GM23338 (cell line): Measurements from ENCODE around the gene ZNF761. TPM values are rescaled to one million over a fixed set of nuclear protein-coding genes. Genes with fewer than 3 reads are reported as not detected.
"Not testable (repeated sequence)": the region's sequence is repeated elsewhere in the genome, so short reads cannot be mapped to it uniquely, and the experiment has no call there.

Experiments
- ATAC-seq: fragments of 200-7000 bp; cut with Tn5 transposase; 3 replicates; pipeline ENCODE4 v1.9.1; 2020
- DNase-seq: peaks from one replicate; pipeline ENCODE4 v3.0.0-alpha.2; 2015; ENCODE audit warnings: low spot score
- H2AFZ ChIP-seq: fragments of 200-600 bp; sonication (generic); 2 replicates; pipeline ENCODE4 v1.8.0; 2016; ENCODE audit warnings: antibody characterized with exemption, mild to moderate bottlenecking, moderate library complexity
- H3F3A ChIP-seq: fragments of 200-600 bp; sonication (generic); replicated peaks from 2 replicates; pipeline ENCODE4 v1.8.0; 2017; ENCODE audit warnings: antibody characterized with exemption, mixed run types, low read depth
- H3K27ac ChIP-seq: fragments of 200-600 bp; sonication (generic); 2 replicates; pipeline ENCODE4 v1.6.1; 2016; ENCODE audit warnings: low read depth
- H3K27me3 ChIP-seq: fragments of 200-600 bp; sonication (generic); 2 replicates; pipeline ENCODE4 v1.8.0; 2016; ENCODE audit warnings: mild to moderate bottlenecking, mixed run types, moderate library complexity; ENCODE audit not compliant: insufficient read depth
- H3K36me3 ChIP-seq: fragments of 200-600 bp; sonication (generic); 2 replicates; pipeline ENCODE4 v1.8.0; 2016; ENCODE audit warnings: mild to moderate bottlenecking; ENCODE audit not compliant: insufficient read depth
- H3K4me1 ChIP-seq: fragments of 200-600 bp; sonication (generic); 2 replicates; pipeline ENCODE4 v1.8.0; 2016; ENCODE audit warnings: mild to moderate bottlenecking, moderate library complexity; ENCODE audit not compliant: insufficient read depth
- H3K4me2 ChIP-seq: fragments of 200-600 bp; sonication (generic); 2 replicates; pipeline ENCODE4 v1.7.1; 2017; ENCODE audit warnings: mixed run types
- H3K4me3 ChIP-seq: fragments of 200-600 bp; sonication (generic); 2 replicates; pipeline ENCODE4 v1.6.1; 2016; ENCODE audit warnings: mixed run types
- H3K79me2 ChIP-seq: fragments of 200-600 bp; sonication (generic); replicated peaks from 2 replicates; pipeline ENCODE4 v1.8.0; 2017; ENCODE audit warnings: mild to moderate bottlenecking; ENCODE audit not compliant: insufficient read depth
- H3K9me2 ChIP-seq: fragments of 200-600 bp; sonication (generic); 2 replicates; pipeline ENCODE4 v1.8.0; 2017; ENCODE audit not compliant: insufficient read depth
- H4K20me1 ChIP-seq: fragments of 200-600 bp; sonication (generic); replicated peaks from 2 replicates; pipeline ENCODE4 v1.8.0; 2017; ENCODE audit warnings: mild to moderate bottlenecking; ENCODE audit not compliant: insufficient read depth
- H3K27ac Mint-ChIP-seq: 2 replicates; pipeline ENCODE4 v1.8.0; 2020; ENCODE audit warnings: inconsistent platforms, mild to moderate bottlenecking, moderate library complexity, mixed read lengths
- H3K27me3 Mint-ChIP-seq: 3 replicates; pipeline ENCODE4 v1.8.0; 2022; ENCODE audit warnings: low read depth, mild to moderate bottlenecking, moderate library complexity, mixed read lengths, inconsistent platforms; ENCODE audit not compliant: insufficient read depth, poor library complexity
- H3K36me3 Mint-ChIP-seq: 3 replicates; pipeline ENCODE4 v1.8.0; 2021; ENCODE audit warnings: low read depth, mild to moderate bottlenecking, inconsistent platforms, moderate library complexity, mixed read lengths
- H3K4me1 Mint-ChIP-seq: 3 replicates; pipeline ENCODE4 v1.8.0; 2020; ENCODE audit warnings: mild to moderate bottlenecking, inconsistent platforms, mixed read lengths
- H3K4me3 Mint-ChIP-seq: 3 replicates; pipeline ENCODE4 v1.8.0; 2021; ENCODE audit warnings: moderate library complexity, mild to moderate bottlenecking, inconsistent platforms, mixed read lengths
- H3K9me3 Mint-ChIP-seq: 3 replicates; pipeline ENCODE4 v1.8.0; 2020; ENCODE audit warnings: moderate library complexity, mild to moderate bottlenecking, inconsistent platforms, mixed read lengths
- CREB1 ChIP-seq: fragments of 250-450 bp; sonication (Bioruptor Pico); IDR thresholded peaks from 2 replicates; pipeline ENCODE4 v1.5.0; 2020; ENCODE audit warnings: low read depth, mild to moderate bottlenecking, moderate library complexity
- ETS1 ChIP-seq: IDR thresholded peaks from 2 replicates; pipeline ENCODE4 v1.6.1; 2016; ENCODE audit warnings: antibody characterized with exemption
- EZH2 ChIP-seq: fragments of 200-600 bp; sonication (generic); IDR thresholded peaks from one replicate; pipeline ENCODE4 v1.8.0; 2017; ENCODE audit warnings: antibody characterized with exemption, mild to moderate bottlenecking, low read depth; ENCODE audit not compliant: unreplicated experiment
- EZH2phosphoT487 ChIP-seq: fragments of 200-600 bp; sonication (generic); IDR thresholded peaks from one replicate; pipeline ENCODE4 v1.8.1; 2018; ENCODE audit warnings: antibody characterized with exemption; ENCODE audit not compliant: unreplicated experiment
- JUNB ChIP-seq: IDR thresholded peaks from one replicate; pipeline ENCODE4 v1.6.1; 2016; ENCODE audit warnings: antibody characterized with exemption; ENCODE audit not compliant: unreplicated experiment
- POLR2AphosphoS5 ChIP-seq: IDR thresholded peaks from 2 replicates; pipeline ENCODE4 v1.6.1; 2016; ENCODE audit warnings: antibody characterized with exemption, low read depth
- REST ChIP-seq: IDR thresholded peaks from one replicate; pipeline ENCODE4 v1.6.1; 2018; ENCODE audit warnings: antibody characterized with exemption; ENCODE audit not compliant: unreplicated experiment
- ZNF114 ChIP-seq: fragments of 250-450 bp; sonication (Bioruptor Pico); IDR thresholded peaks from 2 replicates; pipeline ENCODE4 v1.5.0; 2020; ENCODE audit warnings: mild to moderate bottlenecking, moderate library complexity
- ZNF331 ChIP-seq: fragments of 250-450 bp; sonication (Bioruptor Pico); IDR thresholded peaks from 2 replicates; pipeline ENCODE4 v1.5.0; 2020; ENCODE audit warnings: low read depth, mild to moderate bottlenecking, moderate library complexity
- polyA plus RNA-seq: library from polyadenylated mRNA; unstranded; fragments of >200 nt; fragmentation: Nextera tagmentation; extraction: Ambion mirVana; gene quantifications from 2 replicates; pipeline ENCODE4 v1.2.1, GENCODE V29; 2016
- total RNA-seq: library from RNA; depleted of rRNA; stranded (reverse); fragments of >200 nt; shearing (Covaris generic); gene quantifications from 2 replicates; pipeline ENCODE4 v1.2.3, GENCODE V29; 2014

Gene ZNF761
- total and polyA plus RNA-seq, 2 experiments from 2014 or later = 17.1 to 40.1 TPM

GRCh38 chr19:53467485-53468262 lies 35.9 kb downstream of the ZNF761 start, which contains the start of gene ZNF813:
Gene ZNF813 (plus strand): TSS chr19:53467733. CDS start chr19:53483823, 16,090 bp downstream.
- no peaks in the 10 kb centered on the region for H3K36me3 ChIP-seq
- Mint-ChIP-seq H3K27ac (peak within 1 kb of the TSS; percentile 95), H3K36me3 (peaks cover 13% of the 10 kb centered on the region; the same call in 2 of the 3 replicates), H3K27me3 (peaks cover 7% of the 10 kb centered on the region), H3K4me1 (peaks cover 41% of the 10 kb centered on the region), H3K4me3 (peak within 1 kb of the TSS; percentile 98), H3K9me3 (0 out of 3 replicates have a peak, but pooled peaks cover 2% of the 10 kb centered on the region)
- no peaks in the 10 kb centered on the region for H3K27me3 ChIP-seq
- H4K20me1 ChIP-seq = no peaks in the 10 kb centered on the region
- DNase-seq (peak; percentile 97), ATAC-seq (peak; percentile 69)
- H3K79me2 ChIP-seq = peaks cover 27% of the 10 kb centered on the region
- TF ChIP-seq POLR2AphosphoS5 = peak; percentile 76
- TF ChIP-seq EZH2phosphoT487 = no peak
- H3F3A ChIP-seq = 0 out of 2 replicates have a peak, but pooled peaks cover 4% of the 10 kb centered on the region
- H3K9me2 ChIP-seq = no peaks in the 10 kb centered on the region
- peak within 1 kb of the TSS; percentile 96 for H3K4me2 ChIP-seq
- peak within 1 kb of the TSS; percentile 79; the same call in 1 of the 2 replicates for H3K27ac ChIP-seq
- peaks cover 16% of the 10 kb centered on the region for H3K4me1 ChIP-seq
- H2AFZ ChIP-seq = peak within 1 kb of the TSS; percentile 93
- peak within 1 kb of the TSS; percentile 98 for H3K4me3 ChIP-seq

GRCh38 chr19:53468628-53469027 lies 36.8 kb downstream of the ZNF761 start:
- H3K27me3 Mint-ChIP-seq, H3K9me3 Mint-ChIP-seq, DNase-seq, H3K36me3 ChIP-seq, ATAC-seq, H3K27me3 ChIP-seq, H2AFZ ChIP-seq, H3F3A ChIP-seq, H4K20me1 ChIP-seq, H3K9me2 ChIP-seq: not testable (repeated sequence)
- peak overlapping the region; percentile 96 for H3K4me2 ChIP-seq
- H3K4me1 ChIP-seq = peaks cover 12% of the 10 kb centered on the region
- peaks cover 16% of the 10 kb centered on the region; the same call in 2 of the 3 replicates for H3K36me3 Mint-ChIP-seq
- peak overlapping the region; percentile 98 for H3K4me3 ChIP-seq
- H3K27ac ChIP-seq = 0 out of 2 replicates have a peak overlapping the region, but pooled peaks have one; percentile 59
- H3K4me1 Mint-ChIP-seq = peaks cover 35% of the 10 kb centered on the region
- peak overlapping the region; percentile 95 for H3K27ac Mint-ChIP-seq
- H3K4me3 Mint-ChIP-seq = peak overlapping the region; percentile 98
- H3K79me2 ChIP-seq = peaks cover 36% of the 10 kb centered on the region

- Histone ChIP-seq H3K4me1 (peaks cover 17% of the 10 kb centered on the region), H3F3A (no peaks in the 10 kb centered on the region), H3K27ac (no peak overlapping the region), H3K27me3 (no peaks in the 10 kb centered on the region), H3K9me2 (no peaks in the 10 kb centered on the region), H2AFZ (no peak overlapping the region), H3K79me2 (peaks cover 61% of the 10 kb centered on the region), H3K4me3 (no peak overlapping the region), H3K4me2 (no peak overlapping the region), H3K36me3 (no peaks in the 10 kb centered on the region), H4K20me1 (peaks cover 13% of the 10 kb centered on the region; the same call in 1 of the 2 replicates)
- H3K36me3 Mint-ChIP-seq = peaks cover 26% of the 10 kb centered on the region
- H3K27ac Mint-ChIP-seq = no peak overlapping the region
- H3K4me3 Mint-ChIP-seq = no peak overlapping the region; the same call in 2 of the 3 replicates
- peaks cover 4% of the 10 kb centered on the region for H3K27me3 Mint-ChIP-seq
- H3K4me1 Mint-ChIP-seq = peaks cover 30% of the 10 kb centered on the region
- TF ChIP-seq ZNF114 (CRISPR knock-in tag) = no peak
- TF ChIP-seq ZNF331 (CRISPR knock-in tag) = no peak
- TF ChIP-seq ETS1 = no peak
- TF ChIP-seq EZH2 = no peak
- no peak for TF ChIP-seq REST
- TF ChIP-seq CREB1 = no peak
- no peak for TF ChIP-seq JUNB
- no peak for DNase-seq
- H3K9me3 Mint-ChIP-seq = no peaks in the 10 kb centered on the region
- no peak for ATAC-seq
These were observed 40.1 kb downstream of the ZNF761 start for GRCh38 chr19:53471916-53472315.
